KMS-11 (cell line): ENCODE measurements around the gene TEFM.

Source experiments
- H2AFZ ChIP-seq: fragments of 200-600 bp; sonication (generic); 2 replicates; pipeline ENCODE4 v1.6.1; 2016; ENCODE audit warnings: antibody characterized with exemption, mixed run types, low read depth
- H3K27ac ChIP-seq: fragments of 200-600 bp; sonication (generic); 2 replicates; pipeline ENCODE4 v1.6.1; 2016; ENCODE audit warnings: mild to moderate bottlenecking, mixed run types
- H3K27me3 ChIP-seq: fragments of 200-600 bp; sonication (generic); 2 replicates; pipeline ENCODE4 v1.6.1; 2017; ENCODE audit warnings: mild to moderate bottlenecking, low read depth, mixed run types, moderate library complexity; ENCODE audit not compliant: insufficient read depth
- H3K36me3 ChIP-seq: fragments of 200-600 bp; sonication (generic); 2 replicates; pipeline ENCODE4 v1.6.1; 2017; ENCODE audit warnings: mild to moderate bottlenecking, mixed run types; ENCODE audit not compliant: insufficient read depth
- H3K4me1 ChIP-seq: fragments of 200-600 bp; sonication (generic); 2 replicates; pipeline ENCODE4 v1.6.1; 2016; ENCODE audit warnings: mild to moderate bottlenecking, low read depth, mixed run types; ENCODE audit not compliant: poor library complexity, severe bottlenecking
- H3K4me2 ChIP-seq: fragments of 200-600 bp; sonication (generic); 2 replicates; pipeline ENCODE4 v1.7.0; 2016; ENCODE audit warnings: mild to moderate bottlenecking, mixed run types
- H3K4me3 ChIP-seq: fragments of 200-600 bp; sonication (generic); IDR thresholded peaks from 2 replicates; pipeline ENCODE4 v1.6.1; 2017; ENCODE audit warnings: low read depth, low read length, mixed read lengths; ENCODE audit not compliant: insufficient read depth
- H3K79me2 ChIP-seq: fragments of 200-600 bp; sonication (generic); 2 replicates; pipeline ENCODE4 v1.6.1; 2016; ENCODE audit warnings: low read depth, mixed run types; ENCODE audit not compliant: insufficient read depth
- H3K9ac ChIP-seq: fragments of 200-600 bp; sonication (generic); 2 replicates; pipeline ENCODE4 v1.6.1; 2016; ENCODE audit warnings: mild to moderate bottlenecking, mixed run types
- H4K20me1 ChIP-seq: fragments of 200-600 bp; sonication (generic); 2 replicates; pipeline ENCODE4 v1.6.1; 2016; ENCODE audit warnings: mild to moderate bottlenecking, mixed run types; ENCODE audit not compliant: insufficient read depth
- CTCF ChIP-seq: fragments of 200-600 bp; sonication (generic); conservative IDR thresholded peaks from 2 replicates; pipeline ENCODE4 v1.6.1; 2017; ENCODE audit warnings: low read depth, mild to moderate bottlenecking, antibody characterized with exemption, low read length, moderate library complexity, mixed read lengths

The TEFM gene

GRCh38 chr17:30922235-30923030, 16.4 kb upstream of the TEFM start:
- H3K9ac ChIP-seq = no peak overlapping the region
- no peak overlapping the region for H3K4me3 ChIP-seq
- H2AFZ ChIP-seq = no peak overlapping the region
- no peaks in the 10 kb centered on the region for H3K27me3 ChIP-seq
- H3K79me2 ChIP-seq = no peaks in the 10 kb centered on the region
- H4K20me1 ChIP-seq = no peaks in the 10 kb centered on the region
- no peak overlapping the region for H3K27ac ChIP-seq
- TF ChIP-seq CTCF = no peak
- H3K4me2 ChIP-seq = no peak overlapping the region
- H3K36me3 ChIP-seq = no peaks in the 10 kb centered on the region
- peaks cover 10% of the 10 kb centered on the region for H3K4me1 ChIP-seq

GRCh38 chr17:30921544-30922196, 15.6 kb upstream of the TEFM start, which contains the start of gene ADAP2:
TSS of gene ADAP2 (plus strand) at chr17:30921945. CDS start at chr17:30922015, 70 bp downstream.
- no peaks in the 10 kb centered on the region for H4K20me1 ChIP-seq
- H3K27ac ChIP-seq = no peak within 1 kb of the TSS
- H3K4me1 ChIP-seq = peaks cover 5% of the 10 kb centered on the region
- no peaks in the 10 kb centered on the region for H3K27me3 ChIP-seq
- no peaks in the 10 kb centered on the region for H3K36me3 ChIP-seq
- no peak within 1 kb of the TSS for H3K9ac ChIP-seq
- TF ChIP-seq CTCF = no peak
- H3K4me3 ChIP-seq = no peak within 1 kb of the TSS
- H3K79me2 ChIP-seq = no peaks in the 10 kb centered on the region
- no peak within 1 kb of the TSS for H3K4me2 ChIP-seq
- no peak within 1 kb of the TSS for H2AFZ ChIP-seq

GRCh38 chr17:30920683-30921543, 14.9 kb upstream of the TEFM start:
- H3K4me2 ChIP-seq = no peak overlapping the region
- H3K9ac ChIP-seq = no peak overlapping the region
- no peak overlapping the region for H3K27ac ChIP-seq
- no peaks in the 10 kb centered on the region for H3K36me3 ChIP-seq
- TF ChIP-seq CTCF = no peak
- no peaks in the 10 kb centered on the region for H4K20me1 ChIP-seq
- H3K4me3 ChIP-seq = no peak overlapping the region
- no peaks in the 10 kb centered on the region for H3K4me1 ChIP-seq
- H2AFZ ChIP-seq = no peak overlapping the region
- H3K27me3 ChIP-seq = no peaks in the 10 kb centered on the region
- H3K79me2 ChIP-seq = no peaks in the 10 kb centered on the region

- no peaks in the 10 kb centered on the region for H3K27me3 ChIP-seq
- H3K27ac ChIP-seq = no peak overlapping the region
- H3K79me2 ChIP-seq = no peaks in the 10 kb centered on the region
- H3K36me3 ChIP-seq = no peaks in the 10 kb centered on the region
- no peak overlapping the region for H3K4me2 ChIP-seq
- TF ChIP-seq CTCF = no peak
- no peak overlapping the region for H2AFZ ChIP-seq
- H3K4me3 ChIP-seq = no peak overlapping the region
- no peaks in the 10 kb centered on the region for H4K20me1 ChIP-seq
- H3K4me1 ChIP-seq = no peaks in the 10 kb centered on the region
- no peak overlapping the region for H3K9ac ChIP-seq
Observed at GRCh38 chr17:30920282-30920681, 14.2 kb upstream of the TEFM start.
